ENCODE results near the gene BPIFB2.

- TF ChIP-seq REST (IDR thresholded peaks at IDR 0.05; ENCODE audit: borderline replicate concordance) = no peak
- TF ChIP-seq, protein P1, sequence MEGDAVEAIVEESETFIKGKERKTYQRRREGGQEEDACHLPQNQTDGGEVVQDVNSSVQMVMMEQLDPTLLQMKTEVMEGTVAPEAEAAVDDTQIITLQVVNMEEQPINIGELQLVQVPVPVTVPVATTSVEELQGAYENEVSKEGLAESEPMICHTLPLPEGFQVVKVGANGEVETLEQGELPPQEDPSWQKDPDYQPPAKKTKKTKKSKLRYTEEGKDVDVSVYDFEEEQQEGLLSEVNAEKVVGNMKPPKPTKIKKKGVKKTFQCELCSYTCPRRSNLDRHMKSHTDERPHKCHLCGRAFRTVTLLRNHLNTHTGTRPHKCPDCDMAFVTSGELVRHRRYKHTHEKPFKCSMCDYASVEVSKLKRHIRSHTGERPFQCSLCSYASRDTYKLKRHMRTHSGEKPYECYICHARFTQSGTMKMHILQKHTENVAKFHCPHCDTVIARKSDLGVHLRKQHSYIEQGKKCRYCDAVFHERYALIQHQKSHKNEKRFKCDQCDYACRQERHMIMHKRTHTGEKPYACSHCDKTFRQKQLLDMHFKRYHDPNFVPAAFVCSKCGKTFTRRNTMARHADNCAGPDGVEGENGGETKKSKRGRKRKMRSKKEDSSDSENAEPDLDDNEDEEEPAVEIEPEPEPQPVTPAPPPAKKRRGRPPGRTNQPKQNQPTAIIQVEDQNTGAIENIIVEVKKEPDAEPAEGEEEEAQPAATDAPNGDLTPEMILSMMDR (IDR thresholded peaks at IDR 0.05; ENCODE audit: poor library complexity, severe bottlenecking) = no peak
- TF ChIP-seq EZH2 (IDR thresholded peaks at IDR 0.05; ENCODE audit: borderline replicate concordance, insufficient read depth, low read length, poor library complexity, severe bottlenecking) = no peak
- no peak for TF ChIP-seq RAD21 (conservative IDR thresholded peaks at IDR 0.05)
- no peak for TF ChIP-seq EP300 (conservative IDR thresholded peaks at IDR 0.05; ENCODE audit: poor library complexity, severe bottlenecking)
- no peak for TF ChIP-seq POLR2AphosphoS5 (IDR thresholded peaks at IDR 0.05)
- no peak for TF ChIP-seq MXI1 (conservative IDR thresholded peaks at IDR 0.05; ENCODE audit: poor library complexity, severe bottlenecking)
- no peak for TF ChIP-seq SMC3 (conservative IDR thresholded peaks at IDR 0.05; ENCODE audit: poor library complexity)
These were observed 17.1 kb upstream of the BPIFB2 start for GRCh38 chr20:32990426-32990825.

Measured in neural cell (in vitro differentiated cells).